ENCODE measurements around the gene FAM78A. TPM values are rescaled to one million over a fixed set of nuclear protein-coding genes. Genes with fewer than 3 reads are reported as not detected.

FAM78A gene
- total RNA-seq, 1 experiment from 2014 or later = 1.3 TPM

- BruUV-seq (replicated peaks) = no TSS peak
- Histone ChIP-seq H2AFZ (no peak overlapping the region), H3K4me1 (replicated peaks; ENCODE audit: insufficient read depth) (no peaks in the 10 kb centered on the region), H3K4me2 (no peak overlapping the region), H3K27me3 (ENCODE audit: insufficient read depth, low read depth) (peaks cover 36% of the 10 kb centered on the region), H3K9me2 (ENCODE audit: insufficient read depth) (no peaks in the 10 kb centered on the region), H3K27ac (no peak overlapping the region), H3K79me2 (ENCODE audit: low read depth) (no peaks in the 10 kb centered on the region), H3K36me3 (ENCODE audit: low read depth) (no peaks in the 10 kb centered on the region), H3K9me3 (ENCODE audit: insufficient read depth, low read depth) (no peaks in the 10 kb centered on the region), H3K4me3 (no peak overlapping the region), H3F3A (ENCODE audit: insufficient read depth, low read depth) (no peaks in the 10 kb centered on the region), H4K20me1 (ENCODE audit: insufficient read depth) (no peaks in the 10 kb centered on the region)
- ChIA-PET POLR2A (ENCODE audit: unreplicated experiment) (no interaction called here), CTCF (no interaction called here)
- intact Hi-C loops (cut with micrococcal nuclease; ENCODE audit: unreplicated experiment) = no loop called here
- DNase-seq = no peak
- TF ChIP-seq, protein P1, sequence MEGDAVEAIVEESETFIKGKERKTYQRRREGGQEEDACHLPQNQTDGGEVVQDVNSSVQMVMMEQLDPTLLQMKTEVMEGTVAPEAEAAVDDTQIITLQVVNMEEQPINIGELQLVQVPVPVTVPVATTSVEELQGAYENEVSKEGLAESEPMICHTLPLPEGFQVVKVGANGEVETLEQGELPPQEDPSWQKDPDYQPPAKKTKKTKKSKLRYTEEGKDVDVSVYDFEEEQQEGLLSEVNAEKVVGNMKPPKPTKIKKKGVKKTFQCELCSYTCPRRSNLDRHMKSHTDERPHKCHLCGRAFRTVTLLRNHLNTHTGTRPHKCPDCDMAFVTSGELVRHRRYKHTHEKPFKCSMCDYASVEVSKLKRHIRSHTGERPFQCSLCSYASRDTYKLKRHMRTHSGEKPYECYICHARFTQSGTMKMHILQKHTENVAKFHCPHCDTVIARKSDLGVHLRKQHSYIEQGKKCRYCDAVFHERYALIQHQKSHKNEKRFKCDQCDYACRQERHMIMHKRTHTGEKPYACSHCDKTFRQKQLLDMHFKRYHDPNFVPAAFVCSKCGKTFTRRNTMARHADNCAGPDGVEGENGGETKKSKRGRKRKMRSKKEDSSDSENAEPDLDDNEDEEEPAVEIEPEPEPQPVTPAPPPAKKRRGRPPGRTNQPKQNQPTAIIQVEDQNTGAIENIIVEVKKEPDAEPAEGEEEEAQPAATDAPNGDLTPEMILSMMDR (conservative IDR thresholded peaks at IDR 0.05) = no peak
- no peak for TF ChIP-seq EZH2 (IDR thresholded peaks at IDR 0.05; ENCODE audit: low read depth)
These were observed 5.9 kb upstream of the FAM78A start for GRCh38 chr9:131282175-131282574.

- no peak for DNase-seq
These were observed 5.0 kb upstream of the FAM78A start for GRCh38 chr9:131281119-131281965.

GRCh38 chr9:131280660-131281059 lies 4.3 kb upstream of the FAM78A start:
- Histone ChIP-seq H3K79me2 (ENCODE audit: low read depth) (no peaks in the 10 kb centered on the region), H3K4me3 (no peak overlapping the region), H3K27me3 (ENCODE audit: insufficient read depth, low read depth) (peaks cover 36% of the 10 kb centered on the region), H3K9me2 (ENCODE audit: insufficient read depth) (no peaks in the 10 kb centered on the region), H3K27ac (no peak overlapping the region), H2AFZ (no peak overlapping the region), H3K4me2 (no peak overlapping the region), H3F3A (ENCODE audit: insufficient read depth, low read depth) (no peaks in the 10 kb centered on the region), H3K4me1 (replicated peaks; ENCODE audit: insufficient read depth) (no peaks in the 10 kb centered on the region), H3K36me3 (ENCODE audit: low read depth) (no peaks in the 10 kb centered on the region), H4K20me1 (ENCODE audit: insufficient read depth) (no peaks in the 10 kb centered on the region), H3K9me3 (ENCODE audit: insufficient read depth, low read depth) (no peaks in the 10 kb centered on the region)
- no TSS peak for BruUV-seq (replicated peaks)
- TF ChIP-seq EZH2 (IDR thresholded peaks at IDR 0.05; ENCODE audit: low read depth) = no peak
- TF ChIP-seq, protein P1 (conservative IDR thresholded peaks at IDR 0.05) = no peak
- intact Hi-C loops (cut with micrococcal nuclease; ENCODE audit: unreplicated experiment) = no loop called here
- DNase-seq = no peak
- POLR2A ChIA-PET (ENCODE audit: unreplicated experiment) = interaction anchor here (0.5 kb wide), 1 partner anchor 155 kb away, joined by 6 read pairs; the partner anchor contains the start of gene NUP214
- CTCF ChIA-PET = no interaction called here

More at GRCh38 chr9:131281119-131281965, 5.0 kb upstream of the FAM78A start:
- H3F3A ChIP-seq (ENCODE audit: insufficient read depth, low read depth) = no peaks in the 10 kb centered on the region
- H3K36me3 ChIP-seq (ENCODE audit: low read depth) = no peaks in the 10 kb centered on the region
- no peak overlapping the region for H3K27ac ChIP-seq
- ChIA-PET CTCF (interaction anchor here (0.5 kb wide), 1 partner anchor 32 kb away, joined by 4 read pairs; no protein-coding TSS in a partner anchor), POLR2A (ENCODE audit: unreplicated experiment) (no interaction called here)
- no peaks in the 10 kb centered on the region for H3K4me1 ChIP-seq (replicated peaks; ENCODE audit: insufficient read depth)
- no peak for TF ChIP-seq EZH2 (IDR thresholded peaks at IDR 0.05; ENCODE audit: low read depth)
- TF ChIP-seq, protein P1 (conservative IDR thresholded peaks at IDR 0.05) = no peak
- no peak overlapping the region for H2AFZ ChIP-seq
- no peaks in the 10 kb centered on the region for H3K9me3 ChIP-seq (ENCODE audit: insufficient read depth, low read depth)
- no peak overlapping the region for H3K4me3 ChIP-seq
- H3K9me2 ChIP-seq (ENCODE audit: insufficient read depth) = no peaks in the 10 kb centered on the region
- H3K27me3 ChIP-seq (ENCODE audit: insufficient read depth, low read depth) = peaks cover 36% of the 10 kb centered on the region
- intact Hi-C loops (cut with micrococcal nuclease; ENCODE audit: unreplicated experiment) = no loop called here
- BruUV-seq (replicated peaks) = no TSS peak
- no peaks in the 10 kb centered on the region for H3K79me2 ChIP-seq (ENCODE audit: low read depth)
- H4K20me1 ChIP-seq (ENCODE audit: insufficient read depth) = no peaks in the 10 kb centered on the region
- H3K4me2 ChIP-seq = no peak overlapping the region

All from PC-9 (cell line).